Medulla oblongata (tissue), 1 donor: ENCODE measurements around the gene BICD1.
A peak's percentile ranks its signal among the peaks of the same experiment; 100 is the strongest.
"Not testable (repeated sequence)": the region's sequence is repeated elsewhere in the genome, so short reads cannot be mapped to it uniquely, and the experiment has no call there.

Experiments used
- DNase-seq: peaks from one replicate; pipeline ENCODE4 v3.0.0-alpha.2; 2015; ENCODE audit errors: extremely low spot score

BICD1 gene

DNA sequence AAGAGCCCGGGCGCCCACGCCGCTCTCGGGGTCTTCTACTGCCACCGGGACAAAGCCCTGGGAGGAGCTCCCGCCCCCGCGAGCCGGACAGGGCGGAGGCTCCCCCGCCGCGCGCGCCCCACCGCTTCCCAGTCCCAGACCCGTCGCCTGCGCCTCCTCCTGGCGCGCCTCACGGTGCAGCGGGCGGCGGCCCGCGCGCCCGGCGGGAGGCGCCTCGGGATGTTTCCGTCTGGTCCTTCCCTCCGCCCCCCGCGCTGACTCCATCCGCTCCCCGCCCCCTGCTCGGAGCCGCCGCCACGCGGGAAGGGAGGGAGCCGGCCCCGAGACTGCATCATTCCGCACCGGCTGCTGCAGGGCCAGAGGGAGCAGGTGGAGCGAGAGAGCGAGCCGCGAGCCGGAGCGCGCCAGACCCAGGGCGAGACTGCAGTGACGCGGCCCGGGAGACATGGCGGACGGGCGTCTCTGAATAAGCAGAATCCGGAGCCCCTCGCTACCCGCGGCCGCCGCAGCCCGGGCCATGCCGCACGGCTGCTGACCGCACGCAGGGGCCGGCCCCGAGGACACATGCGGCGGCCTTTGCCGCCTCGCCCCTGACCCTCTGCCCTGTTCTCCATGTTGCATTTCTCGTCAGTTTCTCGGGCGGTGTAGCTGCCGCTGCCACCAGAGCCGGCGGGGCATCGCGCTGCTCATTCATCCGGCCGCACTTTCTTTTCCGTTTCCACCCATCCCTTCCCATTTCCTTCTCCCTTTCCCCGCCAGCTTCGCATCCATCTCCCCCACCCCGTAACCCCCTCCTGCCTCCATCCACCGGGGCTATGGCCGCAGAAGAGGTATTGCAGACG, at the start of gene BICD1:
BICD1 (plus strand) TSS at position 331 of the 842 bp plus-strand sequence; CDS start at position 816, 485 bp downstream.
- DNase-seq, result peak; percentile 92

- DNase-seq, result no peak
These were observed 45.6 kb upstream of the BICD1 start for GRCh38 chr12:32061033-32061432.

- DNase-seq, result no peak
These were observed 43.8 kb upstream of the BICD1 start for GRCh38 chr12:32062881-32063280.

DNA sequence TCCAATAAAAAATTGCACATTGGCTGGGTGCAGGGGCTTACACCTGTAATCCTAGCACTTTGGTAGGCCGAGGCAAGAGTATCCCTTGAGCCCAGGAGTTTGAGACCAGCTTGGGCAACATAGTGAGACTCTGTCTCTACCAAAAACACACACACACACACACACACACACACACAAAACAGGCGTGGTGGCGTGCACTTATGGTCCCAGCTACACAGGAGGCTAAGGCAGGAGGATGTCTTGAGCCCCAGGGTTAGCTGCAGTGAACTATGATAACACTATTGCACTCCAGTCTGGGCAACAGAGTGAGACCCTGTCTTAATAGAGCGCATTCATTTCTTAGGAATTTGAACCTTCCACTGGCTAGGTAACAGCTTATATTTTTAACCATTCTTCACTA, 42.9 kb upstream of the BICD1 start:
- DNase-seq, result no peak

DNA sequence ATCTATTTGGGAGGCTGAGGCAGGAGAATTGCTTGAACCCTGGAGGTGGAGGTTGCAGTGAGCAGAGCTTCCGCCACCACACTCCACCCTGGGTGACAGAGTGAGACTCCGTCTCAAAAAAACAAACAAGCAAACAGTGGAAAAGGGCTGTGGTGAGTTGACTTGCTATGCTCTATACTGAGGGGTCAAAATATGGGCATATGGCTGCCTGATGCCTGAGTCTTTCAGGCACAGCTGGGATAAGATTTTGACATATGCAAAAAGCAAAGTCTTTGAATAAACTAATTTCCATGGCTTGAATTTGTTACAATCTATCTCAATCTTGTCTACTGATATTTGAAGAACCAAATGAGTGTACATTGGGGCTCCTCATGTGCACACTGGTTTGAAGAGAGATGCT, 40.4 kb upstream of the BICD1 start:
- no peak for DNase-seq

- DNase-seq, result no peak
These were observed 37.6 kb upstream of the BICD1 start for GRCh38 chr12:32069071-32069470.

GRCh38 chr12:32069731-32070130, 36.9 kb upstream of the BICD1 start:
- DNase-seq, result no peak

DNA sequence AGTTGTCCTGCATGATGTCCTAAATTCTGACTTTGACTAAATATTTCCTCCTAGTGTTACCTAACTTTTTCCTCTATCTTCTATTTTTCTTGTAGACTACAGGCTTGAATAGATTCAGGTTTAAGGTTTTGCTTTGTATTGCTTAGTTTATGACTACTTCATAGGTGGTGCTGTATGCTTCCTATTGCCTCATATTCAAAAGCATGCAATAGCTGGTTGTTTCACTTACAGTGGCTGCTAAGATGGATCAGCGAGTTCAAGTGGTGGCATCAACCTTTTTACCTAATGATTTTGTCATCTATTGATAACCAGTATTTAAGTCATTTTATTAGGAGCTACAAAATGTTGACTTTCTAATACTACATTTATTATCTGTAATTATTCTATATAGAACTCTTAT, 36.3 kb upstream of the BICD1 start:
- DNase-seq, result no peak

DNA sequence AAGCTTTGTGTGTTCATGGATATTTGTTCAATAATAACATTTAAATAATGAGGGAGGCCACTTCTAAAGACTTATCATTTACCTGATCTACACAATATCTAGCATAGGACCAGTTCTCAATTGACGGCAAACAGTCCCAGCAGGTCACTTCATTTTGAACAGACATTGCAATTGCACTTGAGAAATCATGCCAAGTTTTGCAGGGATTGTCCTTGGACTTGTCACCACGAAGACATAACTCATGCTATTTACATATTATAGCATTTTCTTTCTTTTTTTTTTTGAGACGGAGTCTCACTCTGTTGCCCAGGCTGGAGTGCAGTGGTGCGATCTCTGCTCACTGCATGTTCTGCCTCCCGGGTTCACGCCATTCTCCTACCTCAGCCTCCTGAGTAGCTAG, 34.5 kb upstream of the BICD1 start:
- no peak for DNase-seq

GRCh38 chr12:32074432-32074831, 32.2 kb upstream of the BICD1 start:
- no peak for DNase-seq

DNA sequence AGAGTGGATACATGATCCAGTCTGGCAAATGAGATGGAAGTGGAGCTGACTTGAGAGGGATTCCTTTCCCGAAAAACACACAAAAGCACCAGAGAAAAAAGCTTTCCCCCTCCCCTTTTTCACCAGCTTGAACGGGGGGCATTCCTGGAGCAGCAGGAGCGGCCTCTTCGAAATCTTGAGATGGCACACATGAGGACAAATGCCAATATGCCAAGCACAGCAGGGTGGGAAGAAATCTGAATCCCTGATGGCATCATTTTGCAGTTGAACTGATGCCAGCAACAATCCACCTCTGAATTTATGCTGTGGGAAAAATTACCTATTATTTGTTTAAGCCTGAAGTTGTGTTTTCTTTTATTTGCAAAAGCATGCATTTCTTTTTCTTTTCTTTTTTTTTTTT, 29.7 kb upstream of the BICD1 start:
- no peak for DNase-seq

DNA sequence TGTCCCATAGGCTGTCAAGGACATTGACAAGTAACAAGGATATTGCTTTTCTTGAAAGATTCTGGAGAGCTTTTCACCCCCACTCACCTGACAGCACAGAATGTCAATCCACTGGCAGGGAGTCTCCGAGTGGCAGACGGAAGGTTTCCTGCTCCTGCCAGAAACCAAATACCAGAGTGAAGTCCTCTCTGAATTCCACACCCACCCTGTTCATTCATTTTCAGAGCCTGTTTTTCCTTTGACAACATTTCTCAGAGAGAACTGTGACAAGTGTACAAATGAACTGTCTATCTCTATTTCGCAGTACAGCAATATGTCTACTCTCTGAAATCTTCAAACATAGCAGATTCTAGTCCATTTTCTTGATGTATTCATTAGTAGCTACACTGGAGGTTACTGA, 26.2 kb upstream of the BICD1 start:
- no peak for DNase-seq

DNA sequence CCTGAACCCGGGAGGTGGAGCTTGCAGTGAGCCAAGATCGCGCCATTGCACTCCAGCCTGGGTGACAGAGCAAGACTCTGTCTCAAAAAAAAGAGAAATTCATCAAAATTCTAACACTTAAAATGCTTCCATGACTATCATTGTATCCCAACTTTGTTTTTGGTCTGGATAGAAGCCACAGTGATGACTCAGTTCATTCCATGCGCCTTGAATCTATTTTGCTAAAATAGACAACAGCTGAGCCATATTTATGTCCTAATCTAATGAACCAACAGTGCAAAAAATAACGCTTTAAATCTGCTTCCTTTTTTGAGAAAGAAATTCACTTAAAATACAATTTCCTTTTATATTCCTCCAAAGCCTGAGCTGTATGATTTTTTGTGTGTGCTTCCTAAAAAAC, 23.2 kb upstream of the BICD1 start:
- no peak for DNase-seq

DNA sequence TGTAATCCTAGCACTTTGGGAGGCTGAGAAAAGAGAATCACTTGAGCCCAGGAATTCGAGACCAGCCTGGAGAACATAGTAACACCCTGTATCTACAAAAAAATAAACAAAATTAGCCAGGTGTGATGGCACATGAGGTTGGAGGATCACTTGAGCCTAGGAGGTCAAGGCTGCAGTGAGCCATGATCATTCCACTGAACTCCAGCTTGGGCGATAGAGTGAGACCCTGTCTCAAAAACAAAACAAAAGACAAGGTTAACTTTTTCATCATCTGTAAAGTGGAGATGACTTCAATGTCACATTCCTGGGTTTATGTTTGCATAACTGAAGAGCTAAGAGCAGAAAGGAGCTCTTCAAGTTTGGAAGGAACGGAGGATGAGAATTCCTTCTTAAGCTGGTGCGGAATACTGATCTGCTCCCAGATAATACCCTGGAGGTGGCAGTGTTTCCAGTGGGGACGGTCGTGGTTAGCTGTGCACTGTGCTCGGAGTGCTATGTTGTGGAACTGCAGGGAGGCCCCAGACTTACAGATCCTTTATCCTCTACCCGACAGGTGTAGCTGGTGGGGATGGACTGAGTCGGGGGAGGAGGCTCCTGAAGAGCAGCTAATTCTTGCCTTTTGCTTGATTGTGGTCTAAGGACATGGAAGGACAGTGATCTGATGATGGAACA, 22.5 kb upstream of the BICD1 start:
- DNase-seq, result no peak

DNA sequence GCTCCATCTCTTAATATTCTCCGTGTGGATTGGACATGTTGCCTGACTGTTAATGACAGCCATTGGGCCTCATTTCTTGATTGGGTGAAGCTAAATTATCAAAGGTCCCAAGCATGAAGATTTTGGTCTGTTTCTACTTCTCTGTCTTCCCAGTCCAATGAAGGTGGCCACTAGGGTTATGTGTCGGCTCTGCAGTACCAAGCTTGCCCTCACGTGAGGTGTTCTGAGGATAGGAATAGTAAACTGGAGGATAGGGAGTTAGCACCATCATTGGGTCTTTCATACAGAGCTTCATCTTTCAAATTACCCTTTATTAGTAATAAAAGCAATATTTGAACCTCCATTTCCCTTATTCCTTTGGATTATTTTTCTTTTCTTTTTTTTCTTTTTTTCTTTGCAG, 21.9 kb upstream of the BICD1 start:
- DNase-seq, result no peak

- no peak for DNase-seq
These were observed 19.3 kb upstream of the BICD1 start for GRCh38 chr12:32087306-32087705.

DNA sequence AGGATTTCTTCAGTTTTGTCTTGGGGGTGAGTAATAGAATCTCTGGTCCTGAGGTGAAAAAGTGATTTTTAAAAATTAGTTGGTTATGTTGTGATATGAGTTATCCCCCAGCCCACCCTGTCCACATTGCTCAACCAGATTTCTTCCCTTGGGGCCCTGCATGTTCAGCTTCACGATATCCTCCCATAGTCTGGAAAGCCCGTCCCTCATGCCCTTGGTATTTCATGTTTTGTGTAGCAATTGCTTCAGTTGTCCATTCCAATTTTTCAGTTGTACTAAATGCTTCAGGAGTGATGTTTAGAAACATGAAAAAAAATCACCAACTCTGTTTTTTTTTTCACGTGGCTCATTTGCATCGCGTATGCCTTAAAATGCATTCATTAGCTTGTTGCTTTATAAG, 17.5 kb upstream of the BICD1 start:
- DNase-seq, result no peak

DNA sequence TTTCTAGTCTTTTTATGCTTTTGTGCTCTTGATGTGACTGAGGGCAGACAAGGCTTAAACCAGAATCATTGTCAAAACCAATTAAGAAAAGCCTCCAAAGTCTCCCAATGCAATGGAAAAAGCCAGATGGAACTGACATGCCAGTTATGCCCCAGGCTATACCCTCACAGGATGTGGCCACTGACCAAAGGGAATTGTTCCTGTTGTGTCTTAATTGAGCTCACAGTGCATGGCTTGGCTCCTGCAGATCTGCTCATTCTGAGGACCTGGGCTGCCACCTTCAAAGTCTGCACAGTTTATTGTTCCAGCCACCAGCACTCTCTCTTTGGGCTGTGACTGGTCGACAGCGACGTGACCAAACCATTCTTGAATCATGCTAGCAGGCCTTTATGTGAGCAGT, 17.1 kb upstream of the BICD1 start:
- DNase-seq, result no peak

DNA sequence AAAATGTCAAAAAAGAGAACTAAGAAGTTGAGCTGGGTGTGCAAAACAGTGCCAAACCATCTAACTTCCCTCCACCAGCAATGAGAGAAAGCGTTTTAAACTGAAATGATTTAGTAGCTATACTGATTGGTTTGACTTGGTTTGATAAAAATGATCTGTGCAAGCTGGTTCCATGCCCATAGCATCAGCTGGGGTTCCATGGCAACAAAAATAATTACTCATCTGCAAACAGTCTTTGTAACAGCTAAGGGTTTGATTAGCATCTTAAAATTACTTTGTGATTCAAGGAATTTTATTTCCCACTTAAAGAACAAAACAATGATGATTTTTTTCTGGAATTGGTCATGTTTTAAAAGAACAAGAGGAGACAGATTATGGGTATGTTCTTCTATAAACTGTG, 15.0 kb upstream of the BICD1 start:
- DNase-seq, result no peak

DNA sequence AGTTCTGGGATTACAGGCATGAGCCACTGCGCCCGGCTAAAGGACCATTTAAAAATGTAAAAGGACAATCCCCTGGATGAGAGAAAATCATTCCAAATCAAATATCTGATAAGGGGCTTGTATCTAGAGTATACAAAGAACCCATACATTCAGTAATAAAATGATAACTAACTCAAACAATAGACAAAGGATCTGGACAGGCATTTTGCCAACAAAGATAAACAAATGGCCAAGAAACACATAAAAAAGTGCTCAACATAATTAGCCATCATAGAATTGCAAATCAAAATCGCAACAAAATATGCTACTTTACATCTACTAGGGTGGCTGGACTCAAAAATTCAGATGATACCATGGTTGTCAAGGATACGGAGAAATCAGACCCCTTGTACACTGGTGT, 8.5 kb upstream of the BICD1 start:
- no peak for DNase-seq

GRCh38 chr12:32099275-32099674, 7.4 kb upstream of the BICD1 start:
- not testable (repeated sequence) for DNase-seq

GRCh38 chr12:32100361-32100760, 6.3 kb upstream of the BICD1 start:
- DNase-seq, result no peak

DNA sequence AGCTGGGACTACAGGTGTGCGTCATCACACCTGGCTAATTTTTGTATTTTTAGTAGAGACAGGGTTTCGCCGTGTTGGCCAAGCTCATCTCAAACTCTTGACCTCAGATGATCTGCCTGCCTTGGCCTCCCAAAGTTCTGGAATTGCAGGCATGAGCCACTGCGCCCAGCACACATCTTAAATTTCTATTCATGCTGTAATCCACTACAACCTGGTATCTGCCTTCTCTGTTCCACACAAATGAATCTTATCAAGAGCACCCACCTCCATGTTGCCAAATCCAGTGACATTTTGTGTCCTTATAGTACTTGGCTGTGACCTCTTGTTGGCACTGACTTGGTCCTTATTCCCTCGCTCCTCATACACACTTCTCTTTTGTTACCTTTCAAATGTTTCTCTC, 5.8 kb upstream of the BICD1 start:
- DNase-seq, result no peak
